ENCODE measurements around the gene ATP6V1F. TPM values are rescaled to one million over a fixed set of nuclear protein-coding genes. Genes with fewer than 3 reads are reported as not detected.

ATP6V1F gene
- total RNA-seq, 3 donors from 2014 or later (not counting 1 experiment from before 2014, with no cell fraction given): 82.9 to 98.0 (median 94.3) TPM

DNA sequence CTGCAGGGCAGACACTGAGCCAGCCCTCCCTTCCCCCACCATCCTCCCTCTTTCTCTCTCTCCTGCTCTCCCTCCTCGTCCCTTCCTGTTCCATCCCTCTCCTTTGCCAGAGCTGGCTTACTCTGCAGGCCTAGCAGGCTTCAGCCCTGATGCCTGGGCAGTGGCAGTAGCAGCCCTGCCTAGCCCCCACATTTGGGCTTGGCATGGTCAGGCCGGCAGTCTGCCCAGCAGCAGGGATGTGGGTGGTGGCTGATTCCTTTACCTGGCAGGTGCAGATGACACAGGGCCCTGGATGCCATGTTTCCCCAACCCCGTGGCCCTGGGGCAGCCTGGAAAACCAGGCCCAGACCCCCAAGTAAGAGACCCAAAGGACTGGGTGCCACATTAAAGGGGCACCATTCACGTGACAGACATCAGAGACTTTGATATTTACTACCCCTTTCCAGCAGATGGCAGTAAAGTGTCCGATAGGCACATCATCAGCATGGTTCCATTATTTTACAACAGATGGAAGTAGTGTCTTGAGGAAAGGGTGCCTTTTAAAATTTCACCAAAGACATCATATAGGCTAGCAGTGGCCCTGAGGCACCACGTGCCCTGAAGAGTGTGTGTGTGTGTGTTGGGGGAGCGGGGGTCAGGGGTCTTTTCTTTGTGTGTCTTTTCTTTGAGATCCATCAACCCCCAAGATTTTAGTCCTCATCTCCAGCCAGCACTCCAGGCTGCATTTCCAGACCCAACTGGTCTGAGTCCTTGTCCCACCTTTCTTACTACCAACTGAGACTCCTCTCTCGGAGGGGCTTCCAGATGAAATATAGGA, 41.9 kb downstream of the ATP6V1F start:
- intact Hi-C loops (cut with micrococcal nuclease): loop anchor here (1.0 kb wide), 1 partner anchor 187 kb away; no protein-coding TSS in a partner anchor
- WGBS (ENCODE audit: insufficient coverage): 38% methylated on average over 4 of the region's 8 CpGs

DNA sequence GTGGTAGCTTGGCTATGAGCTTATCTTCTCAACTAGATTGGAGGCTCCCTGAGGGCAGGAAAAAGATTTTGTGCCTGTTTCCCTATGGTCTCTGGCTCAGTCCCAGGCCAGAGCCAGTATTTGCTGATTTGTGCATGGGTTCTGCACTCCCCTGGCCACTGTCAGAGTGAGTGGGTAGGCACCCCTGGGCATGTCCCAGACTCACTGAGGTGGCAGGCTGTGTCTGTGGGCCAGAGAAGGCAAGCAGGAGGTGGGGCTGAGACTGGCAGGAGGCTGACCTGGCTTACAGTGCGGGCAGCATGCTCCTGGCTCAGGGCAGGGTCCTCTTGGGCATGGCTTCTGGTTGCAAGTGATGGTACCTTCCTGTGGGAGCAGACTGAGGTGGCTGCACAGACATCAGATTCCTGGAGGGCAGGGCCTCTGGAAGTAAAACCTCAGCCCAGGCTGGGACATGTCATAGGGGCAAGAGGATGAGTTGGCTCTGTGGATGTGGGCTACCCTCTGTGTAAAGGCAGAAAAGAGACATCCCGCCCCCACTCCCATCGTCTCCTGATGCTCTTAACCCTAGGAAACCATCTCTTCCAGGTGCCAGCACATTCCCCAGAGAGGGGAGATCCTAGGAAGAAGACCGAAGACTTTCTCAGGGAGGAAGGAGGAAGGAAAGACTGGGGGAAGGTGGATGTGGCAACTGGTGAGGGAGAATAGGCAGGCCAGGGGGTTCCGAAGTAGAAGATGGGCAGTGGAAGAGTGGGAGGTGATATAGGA, 43.5 kb downstream of the ATP6V1F start:
- no peak overlapping the region for H3K4me3 Mint-ChIP-seq
- Histone ChIP-seq H3K27me3 (ENCODE audit: control insufficient read depth, insufficient read depth, low read length) (peaks cover 9% of the 10 kb centered on the region), H3K4me3 (ENCODE audit: low read length) (no peak overlapping the region), H3K27ac (ENCODE audit: low read length) (no peak overlapping the region), H3K4me1 (ENCODE audit: control insufficient read depth, insufficient read depth, low read length) (peaks cover 11% of the 10 kb centered on the region), H3K9me3 (ENCODE audit: control insufficient read depth, insufficient read depth, low read length) (no peaks in the 10 kb centered on the region), H3K36me3 (ENCODE audit: control insufficient read depth, insufficient read depth, low read length) (no peaks in the 10 kb centered on the region)
- H3K9me3 Mint-ChIP-seq: no peaks in the 10 kb centered on the region
- TF ChIP-seq, protein P1, sequence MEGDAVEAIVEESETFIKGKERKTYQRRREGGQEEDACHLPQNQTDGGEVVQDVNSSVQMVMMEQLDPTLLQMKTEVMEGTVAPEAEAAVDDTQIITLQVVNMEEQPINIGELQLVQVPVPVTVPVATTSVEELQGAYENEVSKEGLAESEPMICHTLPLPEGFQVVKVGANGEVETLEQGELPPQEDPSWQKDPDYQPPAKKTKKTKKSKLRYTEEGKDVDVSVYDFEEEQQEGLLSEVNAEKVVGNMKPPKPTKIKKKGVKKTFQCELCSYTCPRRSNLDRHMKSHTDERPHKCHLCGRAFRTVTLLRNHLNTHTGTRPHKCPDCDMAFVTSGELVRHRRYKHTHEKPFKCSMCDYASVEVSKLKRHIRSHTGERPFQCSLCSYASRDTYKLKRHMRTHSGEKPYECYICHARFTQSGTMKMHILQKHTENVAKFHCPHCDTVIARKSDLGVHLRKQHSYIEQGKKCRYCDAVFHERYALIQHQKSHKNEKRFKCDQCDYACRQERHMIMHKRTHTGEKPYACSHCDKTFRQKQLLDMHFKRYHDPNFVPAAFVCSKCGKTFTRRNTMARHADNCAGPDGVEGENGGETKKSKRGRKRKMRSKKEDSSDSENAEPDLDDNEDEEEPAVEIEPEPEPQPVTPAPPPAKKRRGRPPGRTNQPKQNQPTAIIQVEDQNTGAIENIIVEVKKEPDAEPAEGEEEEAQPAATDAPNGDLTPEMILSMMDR (IDR thresholded peaks at IDR 0.05): no peak
- WGBS (ENCODE audit: insufficient coverage): 89% methylated on average over 3 of the region's 5 CpGs
- ATAC-seq: no peak
- no peak for DNase-seq
- no peaks in the 10 kb centered on the region for H3K36me3 Mint-ChIP-seq
- intact Hi-C loops (cut with micrococcal nuclease): no loop called here
- peaks cover 30 to 50% of the 10 kb centered on the region in 2 donors for H3K27me3 Mint-ChIP-seq (ENCODE audit: low read depth in 2 of 2)
- H3K4me1 Mint-ChIP-seq: no peaks in the 10 kb centered on the region
- H3K27ac Mint-ChIP-seq: no peak overlapping the region

More for the DNA sequence above, 41.9 kb downstream of the ATP6V1F start:
- DNase-seq (peak in 1 of 2 donors; percentile 81), ATAC-seq (peak; percentile 64 to 88 (median 87))
- Histone ChIP-seq H3K27me3 (ENCODE audit: control insufficient read depth, insufficient read depth, low read length) (peaks cover 3% of the 10 kb centered on the region), H3K36me3 (ENCODE audit: control insufficient read depth, insufficient read depth, low read length) (no peaks in the 10 kb centered on the region), H3K27ac (ENCODE audit: low read length) (no peak overlapping the region), H3K9me3 (ENCODE audit: control insufficient read depth, insufficient read depth, low read length) (no peaks in the 10 kb centered on the region), H3K4me3 (ENCODE audit: low read length) (no peak overlapping the region), H3K4me1 (ENCODE audit: control insufficient read depth, insufficient read depth, low read length) (peaks cover 7% of the 10 kb centered on the region)
- Mint-ChIP-seq H3K4me1 (no peaks in the 10 kb centered on the region), H3K9me3 (no peaks in the 10 kb centered on the region), H3K27me3 (ENCODE audit: low read depth in 2 of 2) (peaks cover 24 to 39% of the 10 kb centered on the region in 2 donors), H3K4me3 (no peak overlapping the region), H3K36me3 (no peaks in the 10 kb centered on the region), H3K27ac (no peak overlapping the region)
- TF ChIP-seq, protein P1 (IDR thresholded peaks at IDR 0.05): peak; percentile 60

DNA sequence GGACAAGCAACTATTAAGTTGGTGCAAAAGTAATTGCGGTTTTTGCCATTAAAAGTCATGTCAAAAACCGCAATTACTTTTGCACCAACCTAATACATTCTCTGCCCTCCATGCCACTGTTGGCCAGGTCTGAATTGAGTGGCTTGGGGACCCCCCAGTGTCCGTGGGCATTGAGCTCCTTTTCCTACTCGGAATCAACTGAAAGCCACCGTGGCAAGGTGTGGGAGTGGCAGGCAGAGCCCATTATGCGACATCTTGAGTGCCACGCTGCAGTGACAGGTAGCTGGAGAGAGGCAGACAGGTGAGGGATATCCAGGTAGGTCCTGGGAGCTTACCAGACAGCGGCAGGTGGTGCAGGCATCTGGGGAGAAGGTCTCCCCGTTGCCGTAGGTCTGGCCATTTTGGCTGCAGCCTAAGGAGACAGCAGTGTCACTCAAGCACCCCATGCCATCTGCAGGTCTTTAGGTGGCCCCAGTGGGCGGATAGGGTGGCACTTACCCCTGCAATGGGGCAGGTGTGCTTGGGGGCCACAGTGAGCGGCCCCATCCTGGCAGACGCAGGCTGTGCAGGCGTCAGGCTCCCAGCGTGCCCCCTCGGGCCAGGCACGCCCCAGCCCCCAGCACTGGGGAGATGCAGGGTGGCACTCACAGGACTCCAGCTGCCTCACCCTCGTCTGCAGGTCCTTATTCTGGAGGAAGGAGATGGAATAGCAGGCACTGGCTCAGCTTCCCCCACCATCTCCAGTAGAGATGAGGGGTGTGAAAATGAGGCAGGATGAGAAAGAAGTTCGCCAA, 44.3 kb downstream of the ATP6V1F start:
- peaks cover 29 to 52% of the 10 kb centered on the region in 2 donors for H3K27me3 Mint-ChIP-seq (ENCODE audit: low read depth in 2 of 2)
- Histone ChIP-seq H3K27me3 (ENCODE audit: control insufficient read depth, insufficient read depth, low read length) (peaks cover 9% of the 10 kb centered on the region), H3K4me1 (ENCODE audit: control insufficient read depth, insufficient read depth, low read length) (peaks cover 11% of the 10 kb centered on the region), H3K27ac (ENCODE audit: low read length) (no peak overlapping the region), H3K4me3 (ENCODE audit: low read length) (no peak overlapping the region), H3K36me3 (ENCODE audit: control insufficient read depth, insufficient read depth, low read length) (no peaks in the 10 kb centered on the region), H3K9me3 (ENCODE audit: control insufficient read depth, insufficient read depth, low read length) (no peaks in the 10 kb centered on the region)
- no peak overlapping the region for H3K27ac Mint-ChIP-seq
- ATAC-seq (no peak), DNase-seq (no peak)
- no peaks in the 10 kb centered on the region for H3K36me3 Mint-ChIP-seq
- TF ChIP-seq, protein P1 (IDR thresholded peaks at IDR 0.05): no peak
- intact Hi-C loops (cut with micrococcal nuclease): no loop called here
- 91% methylated on average over 19 of the region's 19 CpGs for WGBS (ENCODE audit: insufficient coverage)
- H3K9me3 Mint-ChIP-seq: no peaks in the 10 kb centered on the region
- H3K4me1 Mint-ChIP-seq: no peaks in the 10 kb centered on the region
- H3K4me3 Mint-ChIP-seq: no peak overlapping the region
